Liver (tissue), 3 donors: ENCODE results near the gene EXOC4.

Source experiments
- ATF3 ChIP-seq: IDR thresholded peaks from 2 replicates; pipeline ENCODE4 v1.6.1; 2016; ENCODE audit warnings: antibody characterized with exemption
- EGR1 ChIP-seq, 2 donors: IDR thresholded peaks; 2 replicates each; pipeline ENCODE4 v1.6.1; 2016 to 2018; ENCODE audit warnings: antibody characterized with exemption in 2 of 2, low read depth in 2 of 2
- FOXA1 ChIP-seq: IDR thresholded peaks from 2 replicates; pipeline ENCODE4 v1.6.1; 2016; ENCODE audit warnings: antibody characterized with exemption
- GABPA ChIP-seq, 2 donors: IDR thresholded peaks in 1 of 2; conservative IDR thresholded peaks in 1 of 2; 2 replicates each; pipeline ENCODE4 v1.6.1; 2016; ENCODE audit warnings: antibody characterized with exemption in 2 of 2, mild to moderate bottlenecking in 1 of 2, moderate library complexity in 1 of 2
- MAX ChIP-seq: IDR thresholded peaks from 2 replicates; pipeline ENCODE4 v1.6.1; 2016; ENCODE audit warnings: antibody characterized with exemption
- SP1 ChIP-seq: IDR thresholded peaks from 2 replicates; pipeline ENCODE4 v1.6.1; 2018; ENCODE audit warnings: antibody characterized with exemption, mild to moderate bottlenecking
- TAF1 ChIP-seq: conservative IDR thresholded peaks from 2 replicates; pipeline ENCODE4 v1.6.1; 2016; ENCODE audit warnings: antibody characterized with exemption, mild to moderate bottlenecking
- YY1 ChIP-seq: IDR thresholded peaks from 2 replicates; pipeline ENCODE4 v1.6.1; 2016; ENCODE audit warnings: antibody characterized with exemption, mild to moderate bottlenecking
- TF ChIP-seq, protein P1 (sequence below): fragments of 150-350 bp; IDR thresholded peaks from 2 replicates; pipeline ENCODE4 v1.5.1; 2017; ENCODE audit warnings: improper control_type of control experiment, low read depth, low read length; ENCODE audit not compliant: missing input control
- TF ChIP-seq, protein P2 (sequence below): IDR thresholded peaks from 2 replicates; pipeline ENCODE4 v1.6.1; 2016; ENCODE audit warnings: antibody characterized with exemption, mild to moderate bottlenecking
- donor health status: healthy.
- donor health status: healthy.

- TF ChIP-seq, protein P1, sequence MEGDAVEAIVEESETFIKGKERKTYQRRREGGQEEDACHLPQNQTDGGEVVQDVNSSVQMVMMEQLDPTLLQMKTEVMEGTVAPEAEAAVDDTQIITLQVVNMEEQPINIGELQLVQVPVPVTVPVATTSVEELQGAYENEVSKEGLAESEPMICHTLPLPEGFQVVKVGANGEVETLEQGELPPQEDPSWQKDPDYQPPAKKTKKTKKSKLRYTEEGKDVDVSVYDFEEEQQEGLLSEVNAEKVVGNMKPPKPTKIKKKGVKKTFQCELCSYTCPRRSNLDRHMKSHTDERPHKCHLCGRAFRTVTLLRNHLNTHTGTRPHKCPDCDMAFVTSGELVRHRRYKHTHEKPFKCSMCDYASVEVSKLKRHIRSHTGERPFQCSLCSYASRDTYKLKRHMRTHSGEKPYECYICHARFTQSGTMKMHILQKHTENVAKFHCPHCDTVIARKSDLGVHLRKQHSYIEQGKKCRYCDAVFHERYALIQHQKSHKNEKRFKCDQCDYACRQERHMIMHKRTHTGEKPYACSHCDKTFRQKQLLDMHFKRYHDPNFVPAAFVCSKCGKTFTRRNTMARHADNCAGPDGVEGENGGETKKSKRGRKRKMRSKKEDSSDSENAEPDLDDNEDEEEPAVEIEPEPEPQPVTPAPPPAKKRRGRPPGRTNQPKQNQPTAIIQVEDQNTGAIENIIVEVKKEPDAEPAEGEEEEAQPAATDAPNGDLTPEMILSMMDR, result no peak
- TF ChIP-seq ATF3 (no peak), YY1 (no peak), EGR1 (IDR thresholded peaks at IDR 0.05; ENCODE audit: low read depth in 2 of 2) (no peak), TAF1 (no peak), MAX (no peak), GABPA (IDR thresholded peaks at IDR 0.05 in 1 of 2, conservative IDR thresholded peaks at IDR 0.05 in 1 of 2) (no peak), FOXA1 (no peak), SP1 (no peak)
- TF ChIP-seq, protein P2, sequence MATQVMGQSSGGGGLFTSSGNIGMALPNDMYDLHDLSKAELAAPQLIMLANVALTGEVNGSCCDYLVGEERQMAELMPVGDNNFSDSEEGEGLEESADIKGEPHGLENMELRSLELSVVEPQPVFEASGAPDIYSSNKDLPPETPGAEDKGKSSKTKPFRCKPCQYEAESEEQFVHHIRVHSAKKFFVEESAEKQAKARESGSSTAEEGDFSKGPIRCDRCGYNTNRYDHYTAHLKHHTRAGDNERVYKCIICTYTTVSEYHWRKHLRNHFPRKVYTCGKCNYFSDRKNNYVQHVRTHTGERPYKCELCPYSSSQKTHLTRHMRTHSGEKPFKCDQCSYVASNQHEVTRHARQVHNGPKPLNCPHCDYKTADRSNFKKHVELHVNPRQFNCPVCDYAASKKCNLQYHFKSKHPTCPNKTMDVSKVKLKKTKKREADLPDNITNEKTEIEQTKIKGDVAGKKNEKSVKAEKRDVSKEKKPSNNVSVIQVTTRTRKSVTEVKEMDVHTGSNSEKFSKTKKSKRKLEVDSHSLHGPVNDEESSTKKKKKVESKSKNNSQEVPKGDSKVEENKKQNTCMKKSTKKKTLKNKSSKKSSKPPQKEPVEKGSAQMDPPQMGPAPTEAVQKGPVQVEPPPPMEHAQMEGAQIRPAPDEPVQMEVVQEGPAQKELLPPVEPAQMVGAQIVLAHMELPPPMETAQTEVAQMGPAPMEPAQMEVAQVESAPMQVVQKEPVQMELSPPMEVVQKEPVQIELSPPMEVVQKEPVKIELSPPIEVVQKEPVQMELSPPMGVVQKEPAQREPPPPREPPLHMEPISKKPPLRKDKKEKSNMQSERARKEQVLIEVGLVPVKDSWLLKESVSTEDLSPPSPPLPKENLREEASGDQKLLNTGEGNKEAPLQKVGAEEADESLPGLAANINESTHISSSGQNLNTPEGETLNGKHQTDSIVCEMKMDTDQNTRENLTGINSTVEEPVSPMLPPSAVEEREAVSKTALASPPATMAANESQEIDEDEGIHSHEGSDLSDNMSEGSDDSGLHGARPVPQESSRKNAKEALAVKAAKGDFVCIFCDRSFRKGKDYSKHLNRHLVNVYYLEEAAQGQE, result no peak
Measured at GRCh38 chr7:133691727-133692610, 439.1 kb downstream of the EXOC4 start.
